AG09309 (cell line): ENCODE measurements around the gene PSMG4.

ENCODE experiments used
- DNase-seq: peaks from one replicate; pipeline ENCODE4 v3.0.0-alpha.2; 2010; ENCODE audit warnings: low read depth
- H3K4me3 ChIP-seq: 2 replicates; pipeline ENCODE4 v1.5.1; 2011; ENCODE audit warnings: mild to moderate bottlenecking, low read depth, low read length, moderate library complexity; ENCODE audit not compliant: control insufficient read depth
- CTCF ChIP-seq: IDR thresholded peaks from 2 replicates; pipeline ENCODE4 v1.5.1; 2011; ENCODE audit warnings: mild to moderate bottlenecking, low read depth, low read length, inconsistent platforms; ENCODE audit not compliant: insufficient read depth, control insufficient read depth; ENCODE audit errors: missing control alignments

The PSMG4 gene

GRCh38 chr6:3283641-3284435 is 25.1 kb downstream of the PSMG4 start:
- TF ChIP-seq CTCF, result no peak
- DNase-seq, result no peak
- no peak overlapping the region for H3K4me3 ChIP-seq

GRCh38 chr6:3284436-3284876 is 25.7 kb downstream of the PSMG4 start:
- H3K4me3 ChIP-seq, result no peak overlapping the region
- TF ChIP-seq CTCF, result no peak
- no peak for DNase-seq

GRCh38 chr6:3285049-3285639 is 26.4 kb downstream of the PSMG4 start:
- no peak for TF ChIP-seq CTCF
- no peak overlapping the region for H3K4me3 ChIP-seq
- DNase-seq, result no peak

- no peak overlapping the region for H3K4me3 ChIP-seq
- DNase-seq, result no peak
- no peak for TF ChIP-seq CTCF
These were observed 27.0 kb downstream of the PSMG4 start for GRCh38 chr6:3285732-3286131.

- DNase-seq, result no peak
- TF ChIP-seq CTCF, result no peak
- H3K4me3 ChIP-seq, result no peak overlapping the region
These were observed 28.0 kb downstream of the PSMG4 start for GRCh38 chr6:3286641-3287171.

GRCh38 chr6:3287308-3287707 is 28.6 kb downstream of the PSMG4 start:
- DNase-seq, result no peak
- no peak for TF ChIP-seq CTCF
- H3K4me3 ChIP-seq, result no peak overlapping the region
